COLO668 (cell line): ENCODE results near the gene HNRNPL.
A peak's percentile ranks its signal among the peaks of the same experiment; 100 is the strongest.
"Not testable (repeated sequence)": the region's sequence is repeated elsewhere in the genome, so short reads cannot be mapped to it uniquely, and the experiment has no call there.

ENCODE experiments used
- DNase-seq: peaks from one replicate; lab custom pipeline; 2025; ENCODE audit not compliant: unreplicated experiment; lab: John Stamatoyannopoulos, UW

Gene HNRNPL

DNA sequence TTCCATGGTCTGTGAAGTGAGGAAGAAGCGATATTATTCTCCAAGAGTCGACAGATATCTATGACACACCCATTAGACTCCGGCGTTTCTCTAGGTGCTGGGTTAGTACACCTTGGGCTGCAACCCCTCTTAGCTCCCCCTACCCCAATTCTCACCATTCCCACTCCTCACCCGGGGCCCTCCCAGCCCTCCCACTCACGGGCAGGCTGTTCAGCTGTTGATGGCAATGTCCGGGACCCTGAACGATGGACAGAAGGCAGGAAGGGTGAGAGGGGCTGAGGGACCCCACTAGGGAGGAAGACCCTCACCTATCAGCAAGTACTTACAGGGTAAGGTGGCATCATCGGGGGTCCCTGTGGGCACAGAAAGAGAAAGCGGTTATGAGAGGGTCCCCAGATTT, 46.2 kb downstream of the HNRNPL start:
- no peak for DNase-seq

DNA sequence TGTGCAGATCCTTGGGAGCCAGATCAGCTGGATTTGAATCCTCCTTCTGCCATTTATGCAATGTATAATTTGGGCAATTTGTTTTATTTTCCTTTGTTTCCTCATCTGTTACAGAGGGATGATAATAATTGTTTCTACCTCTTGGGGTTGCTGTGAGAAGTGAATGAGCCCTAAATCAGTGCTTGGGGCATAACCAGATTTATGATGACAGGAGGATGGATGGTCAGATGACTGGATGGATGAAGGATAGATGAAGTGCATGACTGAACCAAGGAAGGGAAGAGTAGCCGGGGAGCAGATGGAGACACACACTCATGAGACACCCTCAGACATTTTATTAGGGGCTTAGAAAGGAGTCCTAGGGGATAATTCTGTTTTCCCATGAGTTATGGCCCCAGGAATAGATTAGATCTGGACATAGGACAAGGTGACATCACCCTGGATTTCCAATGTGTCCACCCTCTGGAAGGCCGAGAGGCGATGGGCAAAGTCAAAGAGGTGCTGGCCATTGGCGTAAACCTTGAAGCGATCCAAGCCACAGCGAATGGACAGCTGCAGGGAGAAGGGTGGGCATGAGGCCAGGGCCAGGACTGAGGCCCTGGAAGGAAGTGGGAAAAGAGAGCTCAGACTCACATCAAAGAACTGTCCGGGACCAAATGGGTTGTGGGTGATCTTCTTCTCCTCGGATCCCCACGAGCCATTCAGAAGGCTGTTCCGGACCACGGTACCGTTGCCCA, 48.3 kb downstream of the HNRNPL start:
- no peak for DNase-seq

DNA sequence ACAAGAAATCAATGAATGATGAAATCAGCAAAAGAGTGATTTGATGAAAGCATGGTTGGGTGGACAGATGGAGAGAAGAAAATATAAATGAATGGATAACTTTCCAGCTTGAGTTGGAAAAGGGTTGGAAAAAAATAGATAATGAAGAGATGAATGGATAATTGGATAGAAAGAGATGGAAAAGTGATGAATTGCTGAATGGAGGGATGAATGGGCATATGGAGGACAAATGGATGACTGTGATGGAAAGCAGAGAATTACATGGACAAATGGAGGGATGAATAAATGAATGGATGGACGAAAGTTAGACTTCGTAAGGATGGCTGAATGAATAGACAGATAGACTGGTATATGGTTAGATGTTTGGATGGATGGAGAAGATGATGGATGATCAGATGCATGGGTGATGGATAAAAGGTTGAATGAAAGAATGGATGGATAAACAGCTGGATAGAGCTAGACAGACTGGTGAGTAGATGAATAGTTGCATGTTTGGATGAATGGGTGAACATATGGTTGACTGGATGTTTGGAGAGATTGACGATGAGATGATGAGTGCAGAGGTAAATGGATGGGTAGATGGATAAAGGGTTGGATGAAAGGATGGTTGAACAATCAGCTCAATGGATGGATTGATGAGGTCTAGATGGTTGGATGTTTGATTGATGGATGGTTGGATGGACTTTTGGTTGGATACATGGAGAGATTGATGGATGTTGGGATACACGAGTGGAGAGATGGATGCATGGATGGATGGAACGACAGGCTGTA, 49.0 kb downstream of the HNRNPL start:
- DNase-seq: no peak

DNA sequence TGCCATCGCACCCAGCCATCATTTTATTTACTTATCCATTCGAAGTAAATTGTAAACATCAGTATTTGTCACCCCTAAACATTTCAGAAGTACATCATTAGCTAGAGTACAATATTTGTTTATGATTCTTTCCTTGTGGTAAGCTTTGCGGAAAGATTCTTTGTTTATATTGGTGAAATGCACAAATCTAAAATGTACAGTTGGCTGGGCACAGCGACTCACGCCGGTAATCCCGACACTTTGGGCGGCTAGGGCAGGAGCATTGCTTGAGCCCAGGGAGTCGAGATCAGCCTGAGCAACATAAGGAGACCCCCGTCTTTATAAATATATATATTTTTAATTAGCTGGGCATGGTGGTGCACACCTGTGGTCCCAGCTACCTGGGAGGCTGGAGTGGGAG, 50.7 kb downstream of the HNRNPL start:
- no peak for DNase-seq

DNA sequence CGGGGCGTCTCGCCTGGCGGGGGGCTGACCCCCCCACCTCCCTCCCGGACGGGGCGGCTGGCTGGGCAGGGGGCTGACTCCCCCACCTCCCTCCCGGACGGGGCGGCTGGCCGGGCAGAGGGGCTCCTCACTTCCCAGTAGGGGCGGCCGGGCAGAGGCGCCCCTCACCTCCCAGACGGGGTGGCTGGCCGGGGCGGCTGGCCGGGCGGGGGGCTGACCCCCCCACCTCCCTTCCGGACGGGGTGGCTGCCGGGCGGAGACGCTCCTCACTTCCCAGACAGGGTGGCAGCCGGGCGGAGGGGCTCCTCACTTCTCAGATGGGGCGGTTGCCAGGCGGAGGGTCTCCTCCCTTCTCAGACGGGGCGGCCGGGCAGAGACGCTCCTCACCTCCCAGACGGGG, 52.0 kb downstream of the HNRNPL start:
- not testable (repeated sequence) for DNase-seq

DNA sequence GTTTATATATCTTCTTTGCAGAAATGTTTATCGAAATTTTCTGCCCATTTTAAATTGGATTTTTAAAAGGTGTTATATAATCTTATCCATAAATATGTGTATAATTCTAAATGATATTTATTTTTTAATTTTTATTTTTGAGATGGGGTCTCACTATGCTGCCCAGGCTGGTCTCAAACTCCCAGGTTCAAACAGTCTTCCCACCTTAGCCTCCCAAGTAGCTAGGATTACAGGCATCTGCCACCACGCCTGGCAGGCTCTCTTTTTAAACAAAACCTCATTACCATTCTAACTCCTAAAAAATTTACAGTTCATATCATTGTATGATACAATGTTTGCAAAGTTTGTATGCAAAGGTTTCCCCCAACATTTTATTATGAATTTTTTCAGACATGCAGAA, 53.6 kb downstream of the HNRNPL start:
- DNase-seq: no peak

DNA sequence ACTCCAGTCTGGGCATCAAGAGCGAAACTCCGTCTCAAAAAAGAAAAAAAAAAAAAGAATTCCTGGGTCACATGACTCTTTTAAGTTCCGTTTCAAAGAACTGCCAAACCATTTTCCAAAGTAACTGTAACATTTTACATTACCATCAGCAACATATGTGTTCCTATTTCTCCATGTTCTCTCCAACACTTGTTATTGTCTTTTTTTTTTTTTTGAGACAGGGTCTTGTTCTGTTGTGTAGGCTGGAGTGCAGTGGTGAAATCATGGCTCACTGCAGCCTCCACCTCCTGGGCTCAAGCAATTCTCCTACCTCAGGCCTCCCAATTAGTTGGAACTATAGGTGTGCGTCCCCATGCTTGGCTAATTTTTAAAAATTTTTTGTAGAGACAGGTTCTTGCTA, 54.2 kb downstream of the HNRNPL start:
- DNase-seq: no peak

DNA sequence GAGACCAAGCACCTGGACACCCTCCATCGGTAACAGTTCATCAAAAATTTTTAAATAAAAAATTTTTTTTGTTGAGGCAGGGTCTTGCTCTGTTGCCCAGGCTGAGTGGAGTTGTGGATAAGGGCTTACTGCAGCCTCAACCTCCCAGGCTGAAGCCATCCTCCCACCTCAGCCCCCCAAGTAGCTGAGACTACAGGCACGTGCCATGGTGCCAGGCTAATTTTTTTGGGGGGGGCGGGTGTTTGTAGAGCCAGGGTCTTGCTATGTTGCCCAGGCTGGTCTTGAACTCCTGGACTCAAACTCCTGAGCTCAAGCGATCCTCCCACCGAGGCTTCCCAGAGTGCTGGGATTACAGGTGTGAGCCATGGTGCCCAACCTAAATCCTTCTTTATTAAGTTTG, 56.1 kb downstream of the HNRNPL start:
- no peak for DNase-seq

DNA sequence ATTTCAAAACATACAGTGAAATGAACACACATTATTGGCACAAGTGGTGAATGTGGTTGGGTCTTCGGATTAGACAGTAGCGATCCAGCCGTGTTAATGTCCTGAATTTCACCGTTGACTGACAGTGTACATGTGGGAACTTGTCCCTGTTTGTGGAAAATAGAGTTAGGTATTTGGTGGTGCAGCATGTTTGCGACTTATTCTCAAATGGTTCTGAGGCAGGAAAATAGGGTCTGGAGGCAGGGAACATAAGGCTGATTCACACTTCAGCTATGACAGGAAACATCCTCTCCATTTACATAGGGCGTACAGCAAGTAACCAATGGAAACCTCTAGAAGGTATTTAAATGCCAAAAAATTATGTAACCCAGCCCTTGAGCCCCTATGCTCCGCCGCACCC, 56.6 kb downstream of the HNRNPL start:
- DNase-seq: no peak

DNA sequence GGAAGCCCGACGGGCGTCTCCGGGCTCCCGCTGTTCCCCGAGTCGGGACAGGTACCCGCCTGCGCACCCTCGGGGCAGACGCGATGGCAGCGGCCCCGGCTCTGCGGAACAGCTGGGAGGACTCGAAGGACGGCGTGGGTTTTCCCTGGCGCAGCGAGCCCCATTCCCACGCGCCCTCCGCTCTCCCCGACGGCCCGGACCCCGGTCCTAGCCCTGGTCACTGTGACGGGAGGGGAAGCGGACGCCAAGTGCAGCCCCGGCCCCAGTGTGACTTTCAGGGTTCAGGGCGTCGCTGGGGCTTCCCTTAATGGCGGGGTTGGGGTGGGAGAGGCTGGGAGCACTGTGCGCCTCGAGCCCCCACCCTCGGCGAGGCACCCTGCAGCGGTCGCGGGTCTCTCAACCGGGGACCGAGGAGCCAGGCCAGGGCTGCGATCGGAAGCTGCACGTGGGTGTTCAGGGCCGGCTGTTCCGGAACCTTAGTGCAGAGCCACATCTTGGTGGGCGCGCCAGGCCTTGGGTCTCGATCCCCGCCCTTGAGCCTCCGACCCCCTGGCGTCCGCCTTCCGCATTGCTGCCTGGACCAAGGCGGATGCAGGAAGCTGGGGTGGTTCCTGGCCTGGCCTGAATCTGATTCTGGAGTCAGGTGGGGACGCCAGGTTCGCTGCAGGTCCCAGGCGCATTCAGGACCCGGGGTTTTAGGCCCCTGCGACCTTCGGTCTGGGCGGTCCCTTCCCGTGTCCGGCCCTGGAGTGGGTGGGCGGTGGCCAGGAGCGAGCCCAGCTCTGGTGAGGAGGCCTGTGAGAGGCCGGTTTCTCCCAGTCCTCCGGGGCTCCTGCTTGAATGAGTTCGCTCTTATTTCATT, 57.3 kb downstream of the HNRNPL start:
- peak; percentile 17 for DNase-seq

DNA sequence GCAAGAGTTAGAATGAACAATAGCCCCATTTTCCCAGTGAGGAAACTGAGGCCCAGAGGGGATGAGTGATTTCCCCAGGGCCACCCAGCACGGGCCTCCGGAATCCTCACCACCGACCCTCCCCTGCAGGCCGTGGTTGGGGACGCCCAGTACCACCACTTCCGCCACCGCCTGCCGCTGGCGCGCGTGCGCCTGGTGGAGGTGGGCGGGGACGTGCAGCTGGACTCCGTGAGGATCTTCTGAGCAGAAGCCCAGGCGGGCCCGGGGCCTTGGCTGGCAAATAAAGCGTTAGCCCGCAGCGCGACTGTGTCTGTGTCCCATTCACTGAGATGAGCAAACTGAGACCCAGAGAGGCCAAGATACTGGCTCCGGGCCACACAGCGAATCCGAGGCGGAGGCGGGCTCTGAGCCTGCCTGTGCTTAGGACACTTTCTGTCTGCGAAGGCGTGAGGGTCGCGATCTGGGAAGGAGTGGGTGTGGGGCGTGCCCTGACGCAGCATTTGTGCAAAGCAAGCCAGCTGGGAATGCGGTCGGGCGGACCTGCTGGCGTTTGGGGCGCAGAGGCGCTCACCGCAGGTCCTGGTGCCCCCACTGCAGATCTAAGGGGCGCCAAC, 58.2 kb downstream of the HNRNPL start:
- not testable (repeated sequence) for DNase-seq

DNA sequence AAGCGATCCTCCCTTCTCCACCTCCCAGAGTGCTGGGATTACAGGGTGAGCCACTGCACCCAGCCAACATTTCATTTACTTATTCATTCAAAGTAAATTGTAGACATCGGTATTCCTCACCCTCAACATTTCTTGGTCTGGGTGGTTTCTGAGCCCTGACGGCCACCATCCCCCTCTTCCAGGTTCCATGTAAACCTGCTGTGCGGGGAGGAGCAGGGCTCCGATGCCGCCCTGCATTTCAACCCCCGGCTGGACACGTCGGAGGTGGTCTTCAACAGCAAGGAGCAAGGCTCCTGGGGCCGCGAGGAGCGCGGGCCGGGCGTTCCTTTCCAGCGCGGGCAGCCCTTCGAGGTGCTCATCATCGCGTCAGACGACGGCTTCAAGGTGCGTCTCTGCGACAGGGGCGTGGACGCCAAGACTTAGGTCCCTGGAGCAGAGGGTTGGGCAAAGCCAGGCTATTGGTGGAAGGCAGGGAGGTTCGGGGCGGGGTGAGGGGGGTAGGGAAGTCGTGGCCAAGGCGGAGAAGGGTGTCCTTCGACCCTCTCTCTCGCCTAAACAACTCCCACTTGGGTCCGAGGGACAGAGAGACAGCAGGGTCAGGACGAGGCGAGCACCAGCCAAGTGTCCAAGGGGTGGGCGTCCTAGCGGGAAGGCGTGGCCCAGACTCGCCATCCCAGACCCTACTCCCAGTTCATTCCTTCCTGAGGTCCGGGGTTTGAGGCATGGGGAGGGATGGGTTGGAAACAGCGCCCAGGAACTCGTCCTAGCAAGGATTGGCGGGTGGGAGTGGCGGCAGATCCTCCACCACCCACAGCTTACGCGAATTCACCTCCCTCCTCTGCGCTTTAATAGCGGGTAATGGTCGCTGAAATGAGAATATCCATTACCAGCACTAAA, 59.0 kb downstream of the HNRNPL start:
- not testable (repeated sequence) for DNase-seq

DNA sequence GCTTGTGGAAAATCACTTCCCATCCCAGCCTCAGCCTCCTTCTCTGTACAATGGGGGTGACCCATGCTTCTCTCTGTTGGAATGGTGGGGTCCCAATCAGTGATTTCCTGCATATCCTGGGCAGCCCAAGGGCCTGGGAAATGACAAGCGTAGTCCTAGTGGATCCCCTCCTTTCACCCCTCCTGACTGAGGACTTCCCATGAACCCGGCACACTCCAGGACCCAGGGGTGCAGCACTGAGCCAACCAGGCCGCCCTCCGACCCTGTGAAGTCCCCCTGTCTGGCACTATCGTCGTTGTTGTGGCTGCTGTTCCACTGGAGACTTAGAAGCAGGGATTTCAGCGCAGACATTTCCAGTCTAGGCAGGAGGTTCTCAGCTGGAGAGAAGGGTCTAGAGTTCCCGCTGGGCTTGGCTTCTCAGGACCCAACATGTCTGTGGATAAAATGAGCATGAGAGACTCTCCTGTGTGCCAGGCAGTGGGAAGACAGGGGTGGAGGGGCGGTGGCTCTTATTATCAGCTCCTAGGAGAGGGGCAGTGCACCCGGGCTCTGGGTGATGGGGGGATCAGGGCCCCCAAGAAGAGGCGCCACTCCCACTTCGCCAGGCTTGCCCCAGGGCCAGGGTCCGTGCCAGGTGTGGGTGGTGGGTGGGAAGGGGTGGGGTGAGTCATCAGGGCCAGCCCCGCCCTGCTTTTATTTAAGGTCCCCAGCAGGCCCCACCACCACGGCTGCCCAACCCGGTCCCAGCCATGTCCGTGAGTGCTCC, 61.1 kb downstream of the HNRNPL start, which contains the start of gene LGALS7B:
LGALS7B (plus strand) TSS at position 723 of the 766 bp plus-strand sequence; CDS start at position 750, 27 bp downstream.
- DNase-seq: no peak

DNA sequence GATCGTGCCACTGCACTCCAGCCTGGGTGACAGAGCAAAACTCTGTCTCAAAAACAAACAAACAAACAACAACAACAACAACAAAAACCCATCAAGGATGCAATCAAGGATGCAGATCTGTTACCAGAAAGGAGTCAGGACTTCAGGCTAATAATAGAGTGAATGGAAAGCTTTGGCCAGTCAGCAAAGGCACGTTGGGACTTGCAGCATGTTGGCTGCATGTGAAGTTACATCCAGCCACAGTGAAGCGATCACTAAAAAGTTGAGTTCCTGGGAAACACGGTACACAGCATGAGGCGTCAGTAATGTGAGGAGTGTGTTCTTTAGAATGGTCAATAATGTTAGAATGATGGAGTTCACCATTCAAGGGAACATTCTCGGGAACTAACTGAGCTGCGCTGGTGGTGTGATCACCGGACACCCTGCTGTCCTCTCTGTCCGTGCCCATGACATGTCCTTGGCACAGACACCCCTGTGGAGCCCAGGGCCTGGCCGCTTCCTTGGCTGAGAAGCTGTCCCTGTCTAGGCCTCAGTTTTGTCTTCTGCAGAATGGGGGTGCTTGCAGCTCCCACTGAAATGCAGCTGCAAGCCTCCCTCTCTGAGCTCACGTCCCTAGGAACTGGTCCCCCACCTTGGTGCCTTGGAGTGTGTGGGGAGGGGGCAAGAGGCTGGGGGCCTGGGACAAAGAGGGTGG, 63.1 kb downstream of the HNRNPL start:
- DNase-seq: no peak
